Natural killer cell (primary cell): ENCODE results near the gene CD248. TPM values are rescaled to one million over a fixed set of nuclear protein-coding genes. Genes with fewer than 3 reads are reported as not detected.
"Not testable (repeated sequence)": the region's sequence is repeated elsewhere in the genome, so short reads cannot be mapped to it uniquely, and the experiment has no call there.

Experiments used
- ATAC-seq, 3 donors: fragments of 150-1000 bp in 2 of 3; fragments of 200-7000 bp in 1 of 3; cut with Tn5 transposase; 1 replicate in 1 of 3; 2 replicates in 2 of 3; pipeline ENCODE4 v1.10.0; 2021; ENCODE audit warnings: mild to moderate bottlenecking in 2 of 3, moderate library complexity in 2 of 3
- DNase-seq, 2 donors: peaks; one replicate each; pipeline versions ENCODE4 v3.0.0 to v3.0.0-alpha.2; 2013 to 2021; ENCODE audit warnings: mixed read lengths in 1 of 2
- H3K27ac ChIP-seq: one replicate; pipeline ENCODE4 v1.5.1; 2013; ENCODE audit warnings: mild to moderate bottlenecking, low read length
- H3K27me3 ChIP-seq: one replicate; pipeline ENCODE4 v1.6.1; 2013; ENCODE audit warnings: low read length; ENCODE audit not compliant: control insufficient read depth, insufficient read depth
- H3K36me3 ChIP-seq: one replicate; pipeline ENCODE4 v1.6.1; 2013; ENCODE audit warnings: low read length; ENCODE audit not compliant: control insufficient read depth, insufficient read depth
- H3K4me1 ChIP-seq: one replicate; pipeline ENCODE4 v1.6.1; 2013; ENCODE audit warnings: low read length; ENCODE audit not compliant: control insufficient read depth, insufficient read depth
- H3K4me3 ChIP-seq: one replicate; pipeline ENCODE4 v1.5.1; 2013; ENCODE audit warnings: low read length
- H3K9me3 ChIP-seq: one replicate; pipeline ENCODE4 v1.6.1; 2013; ENCODE audit warnings: low read length; ENCODE audit not compliant: control insufficient read depth, insufficient read depth
- H3K27ac Mint-ChIP-seq, 2 donors: one replicate each; pipeline ENCODE4 v1.8.0; 2022; ENCODE audit warnings: mild to moderate bottlenecking in 2 of 2, mixed read lengths in 2 of 2, moderate library complexity in 1 of 2
- H3K27me3 Mint-ChIP-seq, 2 donors: one replicate each; pipeline ENCODE4 v1.8.0; 2022; ENCODE audit warnings: low read depth in 2 of 2, mixed read lengths in 2 of 2
- H3K36me3 Mint-ChIP-seq: one replicate; pipeline ENCODE4 v1.8.0; 2022; ENCODE audit warnings: mixed read lengths
- H3K4me1 Mint-ChIP-seq, 2 donors: one replicate each; pipeline ENCODE4 v1.8.0; 2022; ENCODE audit warnings: mixed read lengths in 2 of 2
- H3K4me3 Mint-ChIP-seq: one replicate; pipeline ENCODE4 v1.8.0; 2022; ENCODE audit warnings: mild to moderate bottlenecking, moderate library complexity, mixed read lengths
- H3K9me3 Mint-ChIP-seq, 2 donors: one replicate each; pipeline ENCODE4 v1.8.0; 2022; ENCODE audit warnings: mixed read lengths in 2 of 2
- CTCF ChIP-seq: fragments of 200-600 bp; IDR thresholded peaks from one replicate; pipeline ENCODE4 v1.8.0; 2022; ENCODE audit warnings: antibody characterized with exemption
- WGBS: methylation state at CpG from one replicate; pipeline ENCODE4 v1.1.7; 2013; ENCODE audit warnings: missing lambda C conversion rate; ENCODE audit not compliant: insufficient coverage; 5-methylcytosine and 5-hydroxymethylcytosine counted together
- intact Hi-C: fragments of 100-400 bp; cut with micrococcal nuclease; formaldehyde crosslinking; loops from one replicate; pipeline ENCODE4 v1.14.2; 2022
- total RNA-seq, 4 donors: library from RNA; stranded (reverse); fragments of 120-200 nt in 1 of 4; gene quantifications; one replicate each; pipeline versions ENCODE4 v1.2.3 to v1.2.4, GENCODE V29; 2013 to 2022

CD248 gene
- total RNA-seq, 3 donors from 2014 or later (not counting 1 experiment from before 2014, with no cell fraction given): 0.23 to 0.40 (median 0.32) TPM

- Mint-ChIP-seq H3K27me3 (peaks cover 7 to 14% of the 10 kb centered on the region in 2 donors), H3K9me3 (no peaks in the 10 kb centered on the region), H3K4me3 (peak within 1 kb of the TSS; percentile 62), H3K27ac (peak within 1 kb of the TSS; percentile 21 to 78), H3K36me3 (peaks cover 14% of the 10 kb centered on the region), H3K4me1 (peaks cover 27 to 74% of the 10 kb centered on the region in 2 donors)
- H3K27me3 ChIP-seq: peaks cover 10% of the 10 kb centered on the region
- ATAC-seq (peak; percentile 44 to 51 (median 47)), DNase-seq (peak; percentile 55 to 78)
- no peak within 1 kb of the TSS for H3K27ac ChIP-seq
- H3K36me3 ChIP-seq: peaks cover 35% of the 10 kb centered on the region
- H3K4me3 ChIP-seq: peak within 1 kb of the TSS; percentile 8
- 1% methylated on average over 84 of the region's 84 CpGs for WGBS
- no peak for TF ChIP-seq CTCF
- H3K4me1 ChIP-seq: peaks cover 67% of the 10 kb centered on the region
- intact Hi-C loops: no loop called here
- no peaks in the 10 kb centered on the region for H3K9me3 ChIP-seq
Observed at GRCh38 chr11:66277471-66278362, 39.1 kb downstream of the CD248 start, which contains the start of gene CNIH2. TSS of gene CNIH2 (plus strand) at chr11:66278175. CDS start at chr11:66278457, 282 bp downstream.

GRCh38 chr11:66277064-66277463, 39.8 kb downstream of the CD248 start:
- H3K9me3 Mint-ChIP-seq, H3K9me3 ChIP-seq, H3K27ac ChIP-seq, ATAC-seq, DNase-seq, H3K4me3 ChIP-seq, intact Hi-C loops: not testable (repeated sequence)
- WGBS: 32% methylated on average over 4 of the region's 4 CpGs
- peaks cover 32 to 73% of the 10 kb centered on the region in 2 donors for H3K4me1 Mint-ChIP-seq
- H3K36me3 ChIP-seq: peaks cover 40% of the 10 kb centered on the region
- peaks cover 10% of the 10 kb centered on the region for H3K27me3 ChIP-seq
- H3K27me3 Mint-ChIP-seq: peaks cover 7 to 14% of the 10 kb centered on the region in 2 donors
- peaks cover 14% of the 10 kb centered on the region for H3K36me3 Mint-ChIP-seq
- peak overlapping the region in 1 of 2 donors; percentile 58 for H3K27ac Mint-ChIP-seq
- peak overlapping the region; percentile 62 for H3K4me3 Mint-ChIP-seq
- H3K4me1 ChIP-seq: peaks cover 67% of the 10 kb centered on the region

GRCh38 chr11:66276619-66277018, 40.2 kb downstream of the CD248 start:
- H3K4me3 Mint-ChIP-seq, intact Hi-C loops, DNase-seq, H3K4me3 ChIP-seq, ATAC-seq, H3K9me3 ChIP-seq, H3K9me3 Mint-ChIP-seq, H3K27ac ChIP-seq: not testable (repeated sequence)
- Mint-ChIP-seq H3K27me3 (peaks cover 7 to 12% of the 10 kb centered on the region in 2 donors), H3K4me1 (peaks cover 36 to 73% of the 10 kb centered on the region in 2 donors), H3K27ac (peak overlapping the region in 1 of 2 donors; percentile 58), H3K36me3 (peaks cover 14% of the 10 kb centered on the region)
- 89% methylated on average over 13 of the region's 13 CpGs for WGBS
- H3K36me3 ChIP-seq: peaks cover 44% of the 10 kb centered on the region
- H3K27me3 ChIP-seq: peaks cover 10% of the 10 kb centered on the region
- H3K4me1 ChIP-seq: peaks cover 67% of the 10 kb centered on the region

- no peak overlapping the region for H3K4me3 ChIP-seq
- no peaks in the 10 kb centered on the region for H3K9me3 ChIP-seq
- Mint-ChIP-seq H3K4me3 (no peak overlapping the region), H3K27ac (no peak overlapping the region), H3K9me3 (no peaks in the 10 kb centered on the region), H3K27me3 (peaks cover 7 to 9% of the 10 kb centered on the region in 2 donors), H3K4me1 (peaks cover 39 to 70% of the 10 kb centered on the region in 2 donors), H3K36me3 (peaks cover 14% of the 10 kb centered on the region)
- no peak overlapping the region for H3K27ac ChIP-seq
- intact Hi-C loops: no loop called here
- no peak for ATAC-seq
- H3K4me1 ChIP-seq: peaks cover 71% of the 10 kb centered on the region
- TF ChIP-seq CTCF: no peak
- 94% methylated on average over 14 of the region's 14 CpGs for WGBS
- DNase-seq: no peak
- peaks cover 45% of the 10 kb centered on the region for H3K36me3 ChIP-seq
- H3K27me3 ChIP-seq: peaks cover 10% of the 10 kb centered on the region
Observed at GRCh38 chr11:66275984-66276612, 40.7 kb downstream of the CD248 start.
